Peyer's patch (tissue), 4 donors: ENCODE measurements around the gene FAS.

Experiments used
- POLR2A ChIP-seq, 2 donors: fragments of 450-650 bp; IDR thresholded peaks; one replicate each; pipeline ENCODE4 v1.5.1; 2017; ENCODE audit warnings: antibody characterized with exemption in 2 of 2, mild to moderate bottlenecking in 2 of 2, moderate library complexity in 2 of 2
- TF ChIP-seq, protein P1 (sequence below), 6 experiments: fragments of 450-650 bp in 4 of 6; fragments of 200-600 bp in 2 of 6; sonication (generic) in 1 of 6; IDR thresholded peaks; one replicate each; pipeline ENCODE4 v1.5.1; 2017 to 2019; ENCODE audit warnings: antibody characterized with exemption in 6 of 6, mild to moderate bottlenecking in 3 of 6, moderate library complexity in 1 of 6

GRCh38 chr10:89035461-89035860 lies 44.9 kb downstream of the FAS start:
- TF ChIP-seq, protein P1, sequence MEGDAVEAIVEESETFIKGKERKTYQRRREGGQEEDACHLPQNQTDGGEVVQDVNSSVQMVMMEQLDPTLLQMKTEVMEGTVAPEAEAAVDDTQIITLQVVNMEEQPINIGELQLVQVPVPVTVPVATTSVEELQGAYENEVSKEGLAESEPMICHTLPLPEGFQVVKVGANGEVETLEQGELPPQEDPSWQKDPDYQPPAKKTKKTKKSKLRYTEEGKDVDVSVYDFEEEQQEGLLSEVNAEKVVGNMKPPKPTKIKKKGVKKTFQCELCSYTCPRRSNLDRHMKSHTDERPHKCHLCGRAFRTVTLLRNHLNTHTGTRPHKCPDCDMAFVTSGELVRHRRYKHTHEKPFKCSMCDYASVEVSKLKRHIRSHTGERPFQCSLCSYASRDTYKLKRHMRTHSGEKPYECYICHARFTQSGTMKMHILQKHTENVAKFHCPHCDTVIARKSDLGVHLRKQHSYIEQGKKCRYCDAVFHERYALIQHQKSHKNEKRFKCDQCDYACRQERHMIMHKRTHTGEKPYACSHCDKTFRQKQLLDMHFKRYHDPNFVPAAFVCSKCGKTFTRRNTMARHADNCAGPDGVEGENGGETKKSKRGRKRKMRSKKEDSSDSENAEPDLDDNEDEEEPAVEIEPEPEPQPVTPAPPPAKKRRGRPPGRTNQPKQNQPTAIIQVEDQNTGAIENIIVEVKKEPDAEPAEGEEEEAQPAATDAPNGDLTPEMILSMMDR (IDR thresholded peaks at IDR 0.05) = no peak
- no peak for TF ChIP-seq POLR2A (IDR thresholded peaks at IDR 0.05)
